ENCODE data around the gene KLHDC10. TPM values are rescaled to one million over a fixed set of nuclear protein-coding genes. Genes with fewer than 3 reads are reported as not detected.
"Not testable (repeated sequence)": the region's sequence is repeated elsewhere in the genome, so short reads cannot be mapped to it uniquely, and the experiment has no call there.

KLHDC10 gene
- total RNA-seq, 1 donor from 2014 or later: 34.2 TPM

DNA sequence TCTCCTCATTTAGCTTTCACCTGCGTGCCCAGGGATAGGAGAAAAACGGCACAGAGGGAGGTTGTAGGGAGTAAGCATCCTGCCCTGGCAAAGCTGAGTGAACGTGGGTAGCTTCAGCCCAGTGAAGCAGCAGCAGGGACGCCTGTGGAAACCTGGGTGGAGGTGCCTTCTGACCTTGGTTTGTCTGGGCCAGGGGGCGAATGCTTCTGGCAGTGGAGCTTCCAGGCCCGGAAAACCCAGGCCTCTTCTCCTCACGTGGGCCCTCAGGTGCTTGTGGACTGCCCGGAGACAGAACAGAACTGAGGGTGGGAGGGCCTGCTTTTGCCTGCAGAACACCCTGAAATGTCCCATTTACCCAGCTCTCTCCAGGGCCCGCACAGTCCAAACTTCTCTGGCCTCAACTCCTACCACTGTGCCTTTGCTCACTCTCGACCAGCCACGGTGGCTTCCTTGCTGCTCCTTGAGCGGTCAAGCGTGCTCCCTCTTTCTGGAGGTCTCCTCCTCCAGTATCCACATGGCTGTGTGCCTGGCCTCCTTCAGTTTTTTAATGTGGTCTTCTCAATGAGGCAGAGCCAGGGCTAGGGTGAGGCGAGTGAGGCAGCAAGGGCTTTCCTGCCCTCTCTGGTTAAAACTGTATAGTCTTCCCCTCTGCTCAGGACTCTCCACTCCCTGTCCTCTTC lies 72.5 kb downstream of the KLHDC10 start:
- intact Hi-C loops (cut with DNase I): no loop called here
- Histone ChIP-seq H3K4me3 (no peak overlapping the region), H3K9me3 (no peaks in the 10 kb centered on the region), H3K36me3 (no peaks in the 10 kb centered on the region), H3K27ac (peak overlapping the region; percentile 89), H3K27me3 (ENCODE audit: low read depth) (no peaks in the 10 kb centered on the region), H3K4me1 (peaks cover 41% of the 10 kb centered on the region)
- TF ChIP-seq, protein P1, sequence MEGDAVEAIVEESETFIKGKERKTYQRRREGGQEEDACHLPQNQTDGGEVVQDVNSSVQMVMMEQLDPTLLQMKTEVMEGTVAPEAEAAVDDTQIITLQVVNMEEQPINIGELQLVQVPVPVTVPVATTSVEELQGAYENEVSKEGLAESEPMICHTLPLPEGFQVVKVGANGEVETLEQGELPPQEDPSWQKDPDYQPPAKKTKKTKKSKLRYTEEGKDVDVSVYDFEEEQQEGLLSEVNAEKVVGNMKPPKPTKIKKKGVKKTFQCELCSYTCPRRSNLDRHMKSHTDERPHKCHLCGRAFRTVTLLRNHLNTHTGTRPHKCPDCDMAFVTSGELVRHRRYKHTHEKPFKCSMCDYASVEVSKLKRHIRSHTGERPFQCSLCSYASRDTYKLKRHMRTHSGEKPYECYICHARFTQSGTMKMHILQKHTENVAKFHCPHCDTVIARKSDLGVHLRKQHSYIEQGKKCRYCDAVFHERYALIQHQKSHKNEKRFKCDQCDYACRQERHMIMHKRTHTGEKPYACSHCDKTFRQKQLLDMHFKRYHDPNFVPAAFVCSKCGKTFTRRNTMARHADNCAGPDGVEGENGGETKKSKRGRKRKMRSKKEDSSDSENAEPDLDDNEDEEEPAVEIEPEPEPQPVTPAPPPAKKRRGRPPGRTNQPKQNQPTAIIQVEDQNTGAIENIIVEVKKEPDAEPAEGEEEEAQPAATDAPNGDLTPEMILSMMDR (IDR thresholded peaks at IDR 0.05): no peak
- DNase-seq (no peak), ATAC-seq (no peak)

DNA sequence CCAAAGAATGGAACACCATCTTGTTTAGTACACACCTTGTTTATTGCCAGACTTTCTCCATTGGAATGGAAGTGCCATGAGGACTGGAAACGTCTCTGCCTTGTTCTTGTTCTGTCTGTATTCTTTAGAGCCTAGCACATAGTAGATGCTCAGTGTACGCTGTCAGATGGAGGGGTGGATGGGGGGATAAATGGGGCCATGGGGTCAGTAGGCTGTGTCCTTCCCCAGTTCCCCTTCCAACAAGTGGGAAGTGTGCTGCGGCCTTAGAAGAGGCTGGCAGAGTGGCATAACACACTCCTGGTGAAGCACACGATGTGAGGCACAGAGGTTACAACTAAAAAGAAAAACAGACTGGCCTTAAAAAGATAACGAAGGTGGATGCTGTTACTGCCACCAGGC lies 73.0 kb downstream of the KLHDC10 start:
- DNase-seq: no peak
- Histone ChIP-seq H3K27me3 (ENCODE audit: low read depth) (no peaks in the 10 kb centered on the region), H3K9me3 (no peaks in the 10 kb centered on the region), H3K4me1 (peaks cover 39% of the 10 kb centered on the region), H3K4me3 (no peak overlapping the region), H3K27ac (peak overlapping the region; percentile 89), H3K36me3 (no peaks in the 10 kb centered on the region)
- intact Hi-C loops (cut with DNase I): no loop called here
- ATAC-seq: no peak
- TF ChIP-seq, protein P1 (IDR thresholded peaks at IDR 0.05): no peak

DNA sequence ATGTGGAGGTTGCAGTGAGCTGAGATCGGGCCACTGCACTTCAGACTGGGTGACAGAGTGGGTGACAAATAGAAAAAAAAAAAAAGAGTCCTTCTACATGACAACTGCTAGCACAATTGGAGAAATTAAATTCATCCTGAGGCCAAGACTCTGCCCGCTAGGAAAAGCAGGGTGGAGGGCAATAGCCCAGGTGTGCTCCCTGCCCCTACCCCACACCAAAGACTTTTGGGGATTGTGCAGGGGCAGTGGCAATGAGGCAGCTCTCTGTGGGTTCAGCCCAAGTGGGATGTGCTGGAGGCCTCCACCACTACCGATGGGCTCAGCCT lies 73.6 kb downstream of the KLHDC10 start:
- TF ChIP-seq, protein P1 (IDR thresholded peaks at IDR 0.05): no peak
- Histone ChIP-seq H3K4me1 (peaks cover 34% of the 10 kb centered on the region), H3K4me3 (no peak overlapping the region), H3K27me3 (ENCODE audit: low read depth) (no peaks in the 10 kb centered on the region), H3K36me3 (no peaks in the 10 kb centered on the region), H3K27ac (peak overlapping the region; percentile 28), H3K9me3 (no peaks in the 10 kb centered on the region)
- DNase-seq (no peak), ATAC-seq (no peak)
- intact Hi-C loops (cut with DNase I): no loop called here

DNA sequence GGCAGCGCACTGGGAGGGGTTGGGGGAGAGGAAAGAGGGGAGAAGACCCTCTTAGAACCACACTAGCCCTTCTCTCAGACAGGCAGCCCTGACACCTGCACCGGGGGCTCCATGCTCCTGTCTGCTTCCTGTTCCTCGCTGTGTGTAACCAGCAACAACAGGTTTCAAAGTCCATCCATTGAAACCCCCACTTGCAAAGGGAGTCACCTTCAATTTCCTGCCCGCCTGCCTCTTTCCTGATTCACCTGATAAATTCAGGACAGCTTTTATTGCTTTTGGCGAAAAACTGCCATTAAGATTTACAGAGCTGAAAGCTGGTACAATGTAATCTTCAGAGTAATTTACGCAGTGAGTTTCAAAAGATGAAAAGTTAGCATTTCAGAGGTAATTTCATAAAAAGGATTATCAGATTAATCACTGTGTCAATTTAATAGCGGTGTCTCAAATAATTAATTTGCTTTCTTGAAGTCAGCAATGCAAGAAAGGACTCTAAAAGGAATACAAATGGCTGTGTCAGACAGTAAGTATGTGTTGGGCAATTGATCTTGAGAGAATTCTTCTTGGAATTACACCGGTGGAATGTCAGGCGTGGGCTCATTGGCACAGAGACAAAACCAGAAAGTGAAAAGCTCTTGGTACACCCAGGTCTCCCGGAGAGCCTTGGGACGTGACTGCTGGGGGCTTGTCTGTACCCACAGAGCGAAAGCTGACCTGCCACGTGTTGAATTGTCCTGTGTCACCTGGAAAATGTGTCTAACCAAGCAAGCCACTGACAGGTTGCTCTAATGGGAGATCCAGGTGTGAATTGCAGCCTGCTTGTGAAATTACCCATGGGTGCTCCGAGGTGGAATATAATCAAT lies 74.2 kb downstream of the KLHDC10 start:
- Histone ChIP-seq H3K4me1 (peaks cover 34% of the 10 kb centered on the region), H3K4me3 (no peak overlapping the region), H3K27me3 (ENCODE audit: low read depth) (no peaks in the 10 kb centered on the region), H3K9me3 (no peaks in the 10 kb centered on the region), H3K36me3 (no peaks in the 10 kb centered on the region), H3K27ac (peak overlapping the region; percentile 28)
- intact Hi-C loops (cut with DNase I): no loop called here
- no peak for DNase-seq
- peak; percentile 51 for ATAC-seq
- TF ChIP-seq, protein P1 (IDR thresholded peaks at IDR 0.05): no peak

DNA sequence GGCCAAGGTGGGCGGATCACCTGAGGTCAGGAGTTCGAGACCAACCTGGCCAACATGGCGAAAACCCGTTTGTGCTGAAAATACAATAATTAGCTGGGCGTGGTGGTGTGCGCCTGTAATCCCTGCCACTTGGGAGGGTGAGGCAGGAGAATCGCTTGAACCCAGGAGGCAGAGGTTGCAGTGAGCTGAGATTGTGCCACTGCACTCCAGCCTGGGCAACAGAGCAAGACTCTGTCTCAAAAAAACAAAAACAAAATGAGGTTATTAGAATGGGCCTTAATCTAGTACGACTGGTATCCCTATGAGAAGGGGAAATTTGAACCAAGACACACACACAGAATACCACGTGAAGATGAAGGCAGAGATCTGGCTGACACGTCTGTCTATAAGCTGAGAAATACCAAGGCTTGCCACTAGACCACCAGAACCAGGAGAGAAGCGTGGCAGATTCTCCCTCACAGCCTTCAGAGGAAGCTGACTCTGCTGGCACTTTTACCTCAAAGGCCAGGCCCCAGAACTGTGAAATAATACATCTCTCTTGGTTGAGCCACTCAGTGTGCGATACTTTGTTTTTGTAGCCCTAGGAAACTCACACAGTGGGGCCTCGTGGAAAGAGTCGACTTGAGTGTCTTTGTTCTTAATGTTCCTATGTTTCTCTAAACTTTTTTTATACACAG lies 75.2 kb downstream of the KLHDC10 start:
- Histone ChIP-seq H3K36me3 (no peaks in the 10 kb centered on the region), H3K9me3 (no peaks in the 10 kb centered on the region), H3K4me3 (no peak overlapping the region), H3K27ac (peak overlapping the region; percentile 28), H3K27me3 (ENCODE audit: low read depth) (no peaks in the 10 kb centered on the region), H3K4me1 (peaks cover 23% of the 10 kb centered on the region)
- TF ChIP-seq, protein P1 (IDR thresholded peaks at IDR 0.05): no peak
- ATAC-seq: no peak
- no peak for DNase-seq
- intact Hi-C loops (cut with DNase I): no loop called here

DNA sequence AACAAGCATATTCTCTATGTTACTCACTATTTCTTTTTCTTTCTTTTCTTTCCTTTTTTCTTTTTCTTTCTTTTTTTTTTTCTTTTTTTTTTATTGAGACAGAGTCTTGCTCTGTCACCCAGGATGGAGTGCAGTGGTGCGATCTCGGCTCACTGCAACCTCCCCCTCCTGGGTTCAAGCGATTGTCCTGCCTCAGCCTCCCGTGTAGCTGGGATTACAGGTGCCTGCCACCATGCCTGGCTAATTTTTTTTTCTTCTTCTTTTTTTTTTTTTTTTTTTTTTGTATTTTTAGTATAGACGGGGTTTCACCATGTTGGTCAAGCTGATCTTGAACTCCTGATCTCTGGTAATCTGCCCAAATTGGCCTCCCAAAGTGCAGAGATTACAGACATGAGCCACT lies 75.8 kb downstream of the KLHDC10 start:
- H3K4me3 ChIP-seq; H3K27me3 ChIP-seq (ENCODE audit: low read depth); ATAC-seq; H3K36me3 ChIP-seq; H3K27ac ChIP-seq; H3K9me3 ChIP-seq; intact Hi-C loops (cut with DNase I); DNase-seq: not testable (repeated sequence)
- peaks cover 18% of the 10 kb centered on the region for H3K4me1 ChIP-seq
